HG02763 (cell line): Measurements from ENCODE around the gene CDH24.
"Not testable (repeated sequence)": the region's sequence is repeated elsewhere in the genome, so short reads cannot be mapped to it uniquely, and the experiment has no call there.

ENCODE experiments used
- ATAC-seq: cut with Tn5 transposase; IDR thresholded peaks from one replicate; pipeline ENCODE4 v1.9.1; 2021; ENCODE audit warnings: mild to moderate bottlenecking, moderate library complexity; ENCODE audit not compliant: unreplicated experiment

The CDH24 gene

DNA sequence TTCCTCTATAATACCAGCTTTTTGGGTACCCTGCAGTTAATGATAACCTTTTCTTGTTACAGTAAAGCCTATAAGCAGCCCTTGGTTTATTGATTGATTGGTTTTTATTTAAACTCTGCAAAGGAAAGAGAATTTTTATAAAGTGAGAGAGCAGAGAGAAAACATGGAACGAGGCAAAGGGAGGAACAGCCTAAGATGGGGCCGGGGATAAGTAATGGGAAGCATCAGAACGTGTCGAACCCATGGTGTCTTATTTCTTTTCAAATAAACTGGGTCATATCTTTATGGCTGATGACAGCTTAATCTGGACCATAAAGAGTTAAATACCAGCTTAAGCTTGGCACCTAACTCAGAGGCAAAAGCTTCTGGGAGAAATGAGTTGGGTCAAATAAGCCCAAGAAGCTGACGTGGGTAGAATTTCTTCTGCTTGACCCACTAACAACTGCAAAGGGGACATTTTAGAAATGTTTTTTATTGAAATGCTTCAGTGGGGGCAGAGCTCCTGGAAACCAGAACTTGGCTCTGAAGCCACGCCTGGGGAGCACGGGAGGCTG is 35.4 kb downstream of the CDH24 start:
- no peak for ATAC-seq

DNA sequence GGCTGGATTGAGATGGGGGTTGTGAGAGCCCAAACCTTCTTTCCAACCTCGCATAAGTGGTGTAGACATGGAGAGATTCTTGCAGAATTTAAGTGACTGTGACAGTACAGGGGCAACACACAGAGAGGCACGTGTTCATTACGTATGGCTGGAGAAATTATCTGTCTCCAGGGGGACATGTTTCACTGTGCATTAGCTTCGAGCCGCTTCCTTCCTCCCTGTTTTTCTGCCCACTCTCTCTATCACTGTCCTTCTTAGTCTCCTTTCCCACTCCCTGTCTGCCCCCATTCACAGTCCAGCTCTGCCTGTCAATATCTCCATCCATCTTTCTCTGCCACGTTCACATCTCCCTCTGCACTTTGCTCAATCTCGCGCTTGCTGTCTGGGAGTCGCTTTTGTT is 35.9 kb downstream of the CDH24 start:
- ATAC-seq, result no peak

DNA sequence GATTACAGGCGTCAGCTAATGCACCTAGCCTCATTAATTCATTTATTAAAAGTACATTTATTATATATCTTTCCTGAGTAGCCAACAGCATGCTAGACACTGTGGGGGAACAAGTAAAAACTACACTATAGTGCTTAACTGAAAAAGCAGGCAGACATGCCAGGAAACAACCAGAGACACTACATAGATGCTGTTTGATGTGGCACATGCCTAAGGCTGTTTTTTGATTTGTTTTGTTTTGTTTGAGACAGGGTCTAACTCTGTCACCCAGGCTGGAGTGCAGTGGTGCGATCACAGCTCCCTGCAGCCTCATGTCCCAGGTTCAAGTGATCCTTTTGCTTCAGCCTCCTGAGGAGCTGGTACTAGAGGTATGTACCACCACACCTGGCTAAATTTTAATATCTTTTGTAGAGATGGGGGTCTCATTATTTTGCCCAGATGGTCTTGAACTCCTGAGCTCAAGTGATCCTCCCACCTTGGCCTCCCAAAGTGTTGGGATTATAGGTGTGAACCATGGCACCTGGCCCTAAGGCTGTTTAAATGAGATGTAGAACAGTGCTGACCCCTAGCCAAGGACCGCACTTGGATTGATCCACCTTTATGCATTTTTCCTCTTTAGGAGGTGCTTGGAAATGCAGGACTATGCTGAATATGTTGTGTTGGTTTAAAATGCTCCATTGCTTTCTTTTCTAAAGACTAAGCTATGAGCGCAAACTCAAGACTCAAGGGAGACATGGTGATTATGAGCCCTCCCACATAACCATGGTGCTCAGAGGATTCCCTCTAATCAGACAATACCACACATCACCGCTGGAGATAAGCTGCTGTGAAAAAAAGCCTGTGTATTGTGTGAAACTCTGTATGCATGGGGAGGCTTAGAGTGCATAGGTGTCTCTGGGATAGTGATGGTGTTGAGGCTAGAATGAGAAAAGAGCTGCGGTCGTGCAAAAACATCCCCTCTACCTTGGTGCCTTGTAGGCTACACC is 36.9 kb downstream of the CDH24 start:
- no peak for ATAC-seq

DNA sequence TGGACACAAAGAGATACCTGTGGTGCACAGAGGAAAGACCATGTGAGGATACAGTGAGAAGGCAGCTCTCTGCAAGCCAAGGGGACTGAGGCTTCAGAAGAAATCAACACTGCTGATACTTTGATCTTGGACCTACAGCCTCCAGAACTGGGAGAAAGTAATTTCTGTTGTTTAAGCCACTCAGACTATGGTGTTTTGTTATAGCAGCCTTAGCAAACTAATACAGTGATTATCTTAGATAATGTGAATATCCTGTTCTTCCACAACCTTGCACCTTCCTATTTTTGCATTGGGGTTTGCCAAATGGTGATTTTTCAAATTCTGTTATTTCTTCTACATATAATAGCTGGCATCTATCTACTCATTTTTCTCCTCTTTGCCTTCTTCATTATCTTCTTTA is 39.2 kb downstream of the CDH24 start:
- ATAC-seq, result no peak

DNA sequence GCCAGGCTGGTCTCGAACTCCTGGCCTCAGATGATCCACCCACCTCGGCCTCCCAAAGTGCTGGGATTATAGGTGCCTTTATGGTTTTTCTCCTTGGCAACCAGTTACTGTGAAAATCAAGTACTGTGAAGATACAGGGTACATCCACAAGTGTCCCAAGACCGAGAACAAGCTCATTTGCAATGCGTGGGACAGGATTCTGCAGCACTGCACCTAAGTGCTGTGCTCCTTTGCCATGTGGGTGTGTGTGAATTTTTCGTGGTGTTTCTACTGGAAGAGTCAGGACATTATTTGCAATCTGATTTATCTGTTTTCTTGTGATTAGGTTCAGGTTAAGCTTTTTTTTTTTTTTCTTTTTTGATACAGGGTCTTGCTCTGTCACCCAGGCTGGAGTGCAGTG is 40.2 kb downstream of the CDH24 start:
- no peak for ATAC-seq

DNA sequence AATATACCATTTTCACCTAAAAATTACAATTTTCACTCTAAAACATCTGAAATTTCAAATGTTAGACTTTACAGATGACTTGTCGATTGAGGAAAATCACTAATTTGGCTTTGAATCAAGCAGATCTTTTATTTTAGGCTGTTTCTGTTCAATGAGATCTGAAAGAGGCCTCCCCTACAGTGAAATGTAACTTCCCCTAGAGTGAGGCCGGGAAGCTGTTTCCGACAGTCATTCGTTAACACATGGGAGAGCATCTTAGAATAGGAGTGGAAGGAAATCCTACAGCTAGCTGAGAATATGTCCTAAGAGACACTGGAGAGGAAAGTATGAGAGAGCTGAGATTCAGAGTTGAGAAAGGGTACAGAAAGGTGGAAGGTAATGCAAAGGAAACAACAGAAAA is 41.7 kb downstream of the CDH24 start:
- no peak for ATAC-seq

DNA sequence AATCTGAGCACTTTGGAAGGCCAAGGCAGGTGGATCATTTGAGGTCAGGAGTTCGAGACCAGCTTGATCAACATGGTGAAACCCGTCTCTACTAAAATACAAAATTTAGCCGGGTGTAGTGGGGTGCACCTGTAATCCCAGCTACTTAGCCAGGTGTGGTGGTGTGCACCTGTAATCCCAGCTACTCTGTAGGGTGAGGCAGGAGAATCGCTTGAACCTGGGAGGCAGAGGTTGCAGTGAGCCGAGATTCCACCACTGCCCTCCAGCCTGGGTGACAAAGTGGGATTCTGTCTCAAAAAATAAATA is 43.6 kb downstream of the CDH24 start:
- ATAC-seq, result not testable (repeated sequence)

DNA sequence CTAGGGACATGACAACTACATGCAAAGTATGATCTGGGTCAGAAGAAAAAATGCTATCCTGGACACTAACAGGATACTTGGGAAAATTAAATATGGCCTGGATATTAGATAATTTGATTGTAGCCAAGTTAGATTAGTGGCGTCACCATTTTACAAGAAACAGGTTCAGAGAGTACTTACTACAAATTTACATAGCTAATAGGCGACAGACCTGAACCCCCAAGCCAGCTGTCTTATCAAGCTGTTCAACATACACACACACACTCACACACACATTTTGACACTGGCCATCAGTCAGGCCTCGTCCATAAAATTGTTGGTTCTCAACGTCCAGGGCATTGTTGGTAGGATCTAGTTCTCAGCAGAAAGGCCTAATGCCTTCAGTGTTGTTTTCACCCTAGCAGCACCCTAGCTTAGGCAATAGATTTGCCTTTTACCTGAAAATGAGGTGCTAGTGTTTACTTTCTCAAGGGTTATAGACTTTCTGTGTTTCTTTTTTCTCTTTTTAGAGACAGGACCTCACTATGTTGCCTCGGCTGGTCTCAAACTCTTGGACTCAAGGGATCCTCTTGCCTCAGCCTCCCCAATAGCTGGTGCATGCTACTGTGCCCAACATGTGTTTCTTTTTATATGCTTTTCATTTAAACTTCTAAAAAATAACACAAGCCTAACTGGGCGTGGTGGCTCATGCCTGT is 44.1 kb downstream of the CDH24 start:
- no peak for ATAC-seq

DNA sequence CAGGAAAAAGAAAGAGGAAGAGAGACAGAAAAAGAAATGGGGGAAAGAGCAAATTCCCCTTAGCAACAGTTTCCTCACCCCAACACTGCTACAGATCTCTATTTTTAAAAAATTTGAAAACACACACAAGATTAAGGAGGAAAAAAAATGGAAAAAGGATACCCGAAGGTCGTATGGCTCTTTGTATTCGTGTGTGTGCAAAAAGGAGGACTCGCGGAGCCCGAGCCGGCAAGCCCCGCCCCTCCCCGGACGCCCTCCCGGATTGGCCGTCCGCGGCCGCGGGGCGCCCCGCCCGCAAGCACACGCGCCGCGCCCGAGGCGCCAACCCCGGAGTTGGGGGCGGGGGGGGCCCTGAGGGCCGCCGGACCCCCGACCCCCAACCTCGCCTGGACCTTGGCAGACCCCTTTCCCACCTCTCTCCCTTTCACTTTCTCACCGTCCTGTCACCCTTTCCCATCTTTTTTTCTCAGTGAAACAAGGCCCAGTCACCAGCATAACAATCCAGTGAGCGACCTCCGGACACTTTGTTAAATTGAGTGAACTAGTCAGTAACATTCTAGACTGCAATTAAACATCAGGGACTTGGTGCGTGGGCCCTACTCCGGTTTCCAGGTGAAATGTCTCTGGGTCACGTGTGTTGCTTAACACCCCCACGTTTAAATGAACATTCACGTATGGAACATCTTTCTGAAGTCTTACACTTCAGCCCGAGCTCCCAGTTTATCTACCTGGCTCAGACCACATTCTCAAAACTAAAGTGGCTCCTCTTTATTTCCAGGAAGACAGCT is 47.2 kb downstream of the CDH24 start, which contains the start of gene C14orf93:
Gene C14orf93, minus strand, starts transcription at position 205 of the 788 bp plus-strand sequence. CDS start 11,120 bp downstream, outside the sequence.
- ATAC-seq, result peak; percentile 42

DNA sequence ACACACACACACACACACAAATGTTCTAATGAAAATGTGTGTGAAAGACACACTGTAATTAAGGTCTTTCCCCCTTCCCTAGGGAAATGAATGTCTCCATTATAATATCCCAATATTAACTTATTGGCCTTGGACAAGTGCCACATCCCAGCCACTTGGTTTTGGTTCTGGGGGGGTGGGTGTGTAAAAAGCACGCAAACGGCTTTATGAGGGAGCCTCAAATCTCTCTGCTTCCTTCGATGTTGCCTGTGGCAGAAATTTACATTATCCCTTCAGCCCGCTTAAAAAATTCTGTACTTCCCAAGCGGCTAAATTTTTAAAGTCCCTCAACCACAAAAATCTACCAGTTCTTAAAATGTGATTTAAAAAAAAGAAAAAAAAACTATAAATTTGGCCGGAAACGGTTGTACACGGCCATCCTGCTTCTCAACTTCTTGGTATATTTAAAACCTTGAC is 47.8 kb downstream of the CDH24 start:
- ATAC-seq, result no peak

DNA sequence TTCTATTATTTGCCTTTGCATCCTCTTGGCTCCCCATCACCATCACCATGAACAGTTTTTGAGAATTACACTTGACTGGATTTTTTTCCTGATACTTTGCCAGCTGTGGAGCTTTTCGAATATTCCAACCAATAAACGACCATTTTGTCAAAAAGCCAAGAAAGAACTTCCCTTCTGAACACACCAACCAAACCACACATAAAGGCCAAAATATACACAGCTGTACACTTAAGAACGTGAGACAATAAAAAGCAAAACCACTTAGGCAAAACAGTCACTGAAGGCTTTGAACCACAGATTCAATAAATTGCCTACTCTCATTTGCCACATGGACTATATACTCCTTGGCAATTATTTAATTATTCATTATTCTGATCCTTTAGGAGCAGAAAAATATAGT is 48.5 kb downstream of the CDH24 start:
- ATAC-seq, result no peak

DNA sequence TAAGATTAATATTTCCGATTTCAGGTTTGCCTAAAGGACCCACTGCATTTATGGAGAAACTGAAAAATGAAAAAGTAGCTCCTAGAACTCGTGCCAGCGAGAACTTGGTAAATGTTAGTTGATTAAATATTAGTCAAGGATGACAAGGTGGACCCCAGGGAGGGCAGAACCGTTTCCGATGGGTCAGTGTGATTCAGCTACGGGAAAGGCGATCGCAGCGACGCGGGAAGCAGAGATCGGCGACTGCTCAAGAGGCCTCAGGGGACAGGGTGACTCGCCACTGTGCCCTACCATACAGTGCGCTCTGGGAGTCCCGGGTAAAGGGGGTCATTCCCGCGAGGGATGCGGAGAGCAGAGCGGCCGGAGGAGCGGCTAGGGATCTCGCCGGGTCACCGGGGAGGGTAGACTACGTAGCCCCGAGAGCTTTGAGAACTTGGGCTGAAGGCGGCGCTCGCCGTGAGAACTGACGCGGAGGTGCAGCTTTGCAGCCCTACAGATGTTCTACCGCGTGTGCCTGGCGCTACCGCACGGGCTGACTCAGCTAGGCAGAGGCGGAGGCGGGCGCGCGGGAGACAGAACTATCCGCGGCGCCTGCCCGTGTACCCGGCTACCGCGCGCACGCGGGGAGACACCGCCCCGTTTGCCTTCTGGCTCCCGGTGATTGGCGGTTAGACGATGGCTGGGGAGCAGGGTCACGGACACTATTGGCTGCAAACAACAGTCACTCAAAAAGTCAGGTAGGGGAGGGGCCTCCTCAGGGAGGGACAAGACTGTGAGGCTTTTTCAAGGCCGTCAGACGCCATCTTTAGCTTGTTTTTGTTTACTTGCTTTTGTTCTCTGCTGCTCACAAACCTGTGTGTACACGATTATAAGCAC is 50.5 kb downstream of the CDH24 start:
- ATAC-seq, result peak; percentile 93

DNA sequence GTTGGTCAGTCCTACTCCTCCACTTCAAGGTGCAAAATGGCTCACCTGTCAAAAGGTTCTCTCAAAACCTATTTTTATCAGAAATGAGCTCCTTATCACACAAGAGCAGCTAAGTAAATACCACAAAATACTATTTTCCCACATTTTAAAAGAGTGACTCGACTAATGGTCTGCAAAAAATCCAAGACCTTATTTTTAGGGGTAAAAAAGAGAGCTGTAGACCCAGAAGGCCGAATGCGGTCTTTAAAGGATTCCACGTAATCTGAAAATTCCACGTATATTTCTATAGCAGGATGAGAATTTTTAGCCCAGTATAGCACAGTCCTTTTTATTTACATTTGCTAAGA is 51.2 kb downstream of the CDH24 start:
- ATAC-seq, result no peak

DNA sequence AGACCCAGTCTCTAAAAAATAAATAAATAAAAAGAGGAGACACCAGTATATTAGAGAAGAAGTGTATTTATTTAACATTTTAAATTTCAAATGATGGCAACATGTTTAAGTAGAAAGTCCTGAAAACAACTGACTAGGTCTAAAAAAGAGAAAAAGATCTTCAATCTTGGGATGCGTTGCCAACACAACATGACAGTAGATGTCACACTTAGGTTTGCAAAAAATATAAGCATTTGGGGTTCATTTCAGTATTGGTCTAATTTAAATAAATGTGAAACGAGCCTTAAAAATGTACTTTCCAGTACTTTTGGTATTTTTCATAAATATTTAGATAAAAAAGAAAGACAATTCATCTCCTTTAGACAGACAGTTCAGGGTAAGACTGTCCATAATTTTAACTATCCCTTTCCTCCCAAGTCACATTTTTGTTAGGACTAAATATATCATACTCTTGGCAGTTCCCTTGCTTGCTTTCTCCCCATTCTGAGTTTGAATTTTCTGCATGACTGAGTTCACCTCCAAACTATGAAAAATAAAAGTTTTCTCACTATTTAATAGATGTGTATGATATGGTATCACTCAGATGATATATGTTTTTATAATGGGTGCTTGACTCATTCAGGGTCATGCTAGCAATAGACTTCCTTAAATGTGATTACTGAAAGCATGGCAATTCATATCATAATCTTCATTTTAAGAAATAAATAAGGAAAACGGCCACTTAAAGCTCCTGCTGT is 51.7 kb downstream of the CDH24 start:
- ATAC-seq, result no peak

DNA sequence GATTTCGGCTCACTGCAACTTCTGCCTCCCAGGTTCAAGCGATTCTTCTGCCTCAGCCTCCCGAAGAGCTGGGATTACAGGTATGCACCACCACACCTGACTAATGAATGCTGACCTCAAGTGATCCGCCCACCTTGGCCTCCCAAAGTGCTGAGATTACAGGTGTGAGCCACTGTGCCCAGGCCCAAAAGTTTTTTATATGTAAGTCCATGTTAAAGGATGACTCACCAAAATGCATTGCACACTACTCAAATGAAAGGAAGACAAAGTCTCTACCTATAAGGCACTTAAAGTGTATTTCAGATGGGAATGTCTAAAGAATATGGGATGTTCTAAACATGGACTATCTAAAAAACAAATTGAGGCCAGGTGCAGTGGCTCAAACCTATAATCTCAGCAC is 53.0 kb downstream of the CDH24 start:
- not testable (repeated sequence) for ATAC-seq

DNA sequence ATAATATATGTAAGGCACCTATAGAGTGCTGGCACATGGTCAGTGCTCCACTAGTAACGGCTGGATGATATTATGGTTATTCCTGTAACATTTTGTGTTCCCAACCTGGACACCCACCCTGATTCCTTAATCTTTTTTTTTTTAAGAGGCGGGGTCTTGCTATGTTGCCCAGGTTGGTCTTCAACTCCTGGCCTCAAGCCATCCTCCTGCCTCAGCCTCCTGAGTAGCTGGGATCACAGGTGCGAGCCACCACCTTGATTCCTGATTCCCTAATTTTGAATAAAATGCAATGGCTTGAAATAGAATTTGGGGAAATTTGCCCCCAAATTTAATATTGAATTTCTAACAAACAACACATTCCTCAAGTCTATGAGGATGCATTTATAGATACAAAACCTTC is 54.7 kb downstream of the CDH24 start:
- no peak for ATAC-seq

DNA sequence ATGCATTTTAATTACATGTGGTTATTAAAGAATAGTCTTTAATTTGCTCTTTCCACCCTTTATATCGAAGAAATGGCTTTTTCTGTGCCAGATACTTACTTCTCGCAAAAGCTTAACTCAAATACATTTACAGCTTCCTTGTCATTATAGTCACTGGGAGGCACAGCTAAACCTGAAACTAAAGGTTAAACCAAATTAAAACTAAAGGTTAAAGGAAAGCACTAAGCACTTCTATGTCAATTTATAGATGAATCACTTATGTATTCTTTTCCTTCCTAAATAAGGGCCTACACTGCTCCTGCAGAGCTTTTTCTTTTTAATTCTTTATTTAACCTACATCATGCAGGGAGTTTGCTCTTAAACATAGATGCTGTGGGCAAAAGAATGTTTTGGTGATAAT is 56.5 kb downstream of the CDH24 start:
- no peak for ATAC-seq

DNA sequence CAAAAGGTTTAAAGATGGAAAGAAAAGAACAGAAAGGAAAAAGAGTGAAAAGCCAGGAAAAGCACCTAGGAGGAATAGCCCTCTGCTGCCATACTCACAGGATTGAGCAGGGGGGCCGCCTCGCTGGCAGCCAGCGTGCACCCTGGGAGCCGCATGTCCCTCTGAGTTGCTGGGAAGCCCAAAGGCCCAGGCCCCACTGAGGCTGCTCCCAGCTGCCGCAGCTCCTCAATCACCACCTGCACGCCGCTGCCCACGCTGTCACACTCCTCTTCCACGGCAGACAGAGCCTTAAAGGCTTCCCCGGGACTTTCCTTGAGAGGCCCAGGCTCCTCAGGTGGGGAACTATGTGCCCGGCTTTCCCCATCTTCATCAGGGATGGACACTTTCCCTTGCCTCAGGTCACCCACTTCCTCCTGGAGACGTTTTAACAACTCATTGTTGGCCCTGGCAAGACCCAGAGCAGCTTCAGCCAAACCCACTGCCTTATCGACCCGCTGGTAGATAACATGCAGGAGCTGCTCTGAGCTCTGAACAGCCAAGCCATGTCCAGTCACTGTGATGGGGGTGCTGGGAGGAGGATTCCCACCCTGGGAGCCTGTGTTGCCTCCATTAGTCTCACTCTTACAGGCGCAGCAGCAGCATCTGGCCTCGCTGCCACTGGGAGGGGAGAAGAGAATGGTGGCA is 58.8 kb downstream of the CDH24 start:
- ATAC-seq, result no peak
